GM21619 (cell line): Measurements from ENCODE around the gene KIAA1549.
"Not testable (repeated sequence)": the region's sequence is repeated elsewhere in the genome, so short reads cannot be mapped to it uniquely, and the experiment has no call there.

Experiments used
- ATAC-seq: cut with Tn5 transposase; IDR thresholded peaks from one replicate; pipeline ENCODE4 v1.9.1; 2021; ENCODE audit not compliant: unreplicated experiment

KIAA1549 gene

DNA sequence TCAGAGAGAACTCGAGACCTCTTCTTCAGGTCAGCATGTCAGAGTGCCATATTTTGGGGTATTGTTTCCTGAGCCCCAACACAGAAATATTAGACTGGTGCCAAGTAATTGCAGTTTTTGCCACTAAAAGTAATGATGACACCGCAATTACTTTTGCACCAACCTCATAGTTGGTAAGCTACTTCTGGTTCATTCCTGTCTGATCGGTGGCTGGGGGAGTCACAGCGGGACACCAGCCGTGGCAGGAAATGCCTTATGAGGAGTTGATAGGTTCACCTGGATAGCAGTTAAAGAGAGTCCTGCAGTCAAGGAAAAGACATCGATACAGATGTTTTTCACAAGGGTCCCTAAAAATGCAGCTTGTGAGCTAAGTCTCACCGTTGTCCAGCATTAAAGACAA, 159.3 kb downstream of the KIAA1549 start:
- no peak for ATAC-seq

DNA sequence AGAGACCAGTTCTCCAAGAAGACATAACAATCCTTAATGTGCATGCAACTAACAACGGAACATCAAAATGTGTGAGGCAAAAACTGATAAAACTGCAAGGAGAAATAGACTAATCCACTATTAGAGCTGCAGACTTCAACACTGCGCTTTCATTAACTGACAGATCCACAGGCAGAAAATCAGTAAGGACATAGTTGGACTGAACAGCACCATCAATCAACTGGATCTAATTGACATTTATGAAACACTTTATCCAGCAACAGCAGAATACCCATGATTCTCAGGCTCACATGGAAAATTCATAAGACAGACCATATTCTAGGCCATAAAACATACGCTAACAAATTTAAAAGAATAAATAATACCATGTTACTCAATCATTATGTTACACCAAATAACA, 161.6 kb downstream of the KIAA1549 start:
- no peak for ATAC-seq

DNA sequence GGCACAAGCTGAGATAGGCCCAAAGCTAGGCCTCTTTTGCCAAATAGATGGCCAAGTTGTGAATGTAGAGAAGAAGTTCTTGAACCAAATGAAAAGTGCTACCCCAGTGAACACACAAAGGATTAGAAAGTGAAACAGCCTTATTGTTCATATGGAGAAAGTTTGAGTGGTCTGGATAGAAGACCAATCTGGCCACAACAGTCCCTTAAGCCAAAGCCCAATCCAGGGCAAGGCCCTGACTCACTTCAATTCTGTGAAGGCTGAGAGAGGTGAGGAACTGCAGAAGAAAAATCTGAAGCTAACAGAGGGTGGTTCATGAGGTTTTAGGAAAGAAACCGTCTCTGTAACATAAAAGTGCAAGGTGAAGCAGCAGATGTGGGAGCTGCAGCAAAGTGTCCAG, 164.5 kb downstream of the KIAA1549 start:
- ATAC-seq: no peak

DNA sequence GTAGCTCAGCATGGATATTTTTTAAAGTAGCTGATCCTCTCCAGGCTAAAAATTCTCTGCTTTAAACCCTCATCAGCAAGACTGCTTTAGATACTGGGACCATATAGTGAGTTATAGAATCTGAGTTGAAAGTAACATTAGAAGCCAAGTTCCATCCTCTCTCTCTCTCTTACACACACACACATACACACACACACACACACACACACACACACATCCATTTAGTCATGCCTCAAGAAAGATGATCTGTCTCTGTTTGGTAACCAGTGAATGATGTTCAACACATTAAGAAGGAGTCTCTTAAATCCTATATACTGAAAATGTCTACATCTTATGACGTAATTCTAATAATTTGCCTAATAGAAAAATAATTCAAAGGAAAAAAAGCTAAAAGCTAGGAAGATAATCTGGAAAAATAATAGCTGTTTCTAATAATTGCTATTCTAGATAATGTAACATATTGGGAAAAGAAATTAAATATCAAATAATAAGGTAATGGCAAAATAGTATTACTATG, 166.3 kb downstream of the KIAA1549 start:
- no peak for ATAC-seq

DNA sequence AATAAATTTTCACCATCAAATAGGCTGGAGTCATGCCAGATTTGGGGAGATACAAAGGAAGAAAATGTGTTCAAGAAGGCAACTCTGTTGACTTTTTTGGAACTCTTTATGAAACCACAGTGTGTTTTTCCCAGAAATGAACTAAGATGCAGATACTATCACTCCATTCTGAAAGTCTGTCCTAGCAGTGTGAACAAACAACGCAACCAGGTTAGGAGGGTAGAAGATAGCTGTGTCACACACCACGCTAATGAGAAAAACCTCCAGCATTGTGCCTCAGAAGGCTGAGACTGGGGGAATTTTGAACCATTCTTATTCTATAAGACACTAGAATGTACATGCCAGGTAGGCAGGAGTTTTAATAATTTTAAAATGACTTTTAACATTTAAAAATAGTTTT, 167.2 kb downstream of the KIAA1549 start:
- no peak for ATAC-seq

DNA sequence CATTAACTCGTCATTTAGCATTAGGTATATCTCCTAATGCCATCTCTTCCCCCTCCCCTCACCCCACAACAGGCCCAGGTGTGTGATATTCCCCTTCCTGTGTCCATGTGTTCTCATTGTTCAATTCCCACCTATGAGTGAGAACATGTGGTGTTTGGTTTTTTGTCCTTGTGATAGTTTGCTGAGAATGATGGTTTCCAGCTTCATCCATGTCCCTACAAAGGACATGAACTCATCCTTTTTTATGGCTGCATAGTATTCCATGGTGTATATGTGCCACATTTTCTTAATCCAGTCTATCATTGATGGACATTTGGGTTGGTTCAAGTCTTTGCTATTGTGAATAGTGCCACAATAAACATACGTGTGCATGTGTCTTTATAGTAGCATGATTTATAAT, 169.9 kb downstream of the KIAA1549 start:
- not testable (repeated sequence) for ATAC-seq

DNA sequence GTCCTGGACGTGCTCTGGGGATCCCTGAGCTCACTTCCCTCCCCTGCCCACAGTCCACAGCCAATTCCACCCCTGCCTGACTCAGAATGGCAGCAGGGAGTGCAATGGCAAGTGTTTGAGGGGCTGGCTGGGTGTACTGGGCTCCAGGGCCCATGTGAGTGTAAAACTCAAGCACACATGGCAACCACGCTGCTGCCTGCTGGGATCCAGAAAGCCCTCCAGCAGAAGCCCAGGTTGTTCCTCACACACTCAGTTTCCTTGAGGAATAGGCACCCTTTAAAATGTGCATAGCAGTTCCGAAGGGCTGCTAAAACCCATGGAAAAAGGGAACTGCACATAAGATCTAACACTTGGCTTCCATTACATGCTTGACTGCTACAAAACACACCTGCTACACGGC, 171.8 kb downstream of the KIAA1549 start:
- no peak for ATAC-seq

DNA sequence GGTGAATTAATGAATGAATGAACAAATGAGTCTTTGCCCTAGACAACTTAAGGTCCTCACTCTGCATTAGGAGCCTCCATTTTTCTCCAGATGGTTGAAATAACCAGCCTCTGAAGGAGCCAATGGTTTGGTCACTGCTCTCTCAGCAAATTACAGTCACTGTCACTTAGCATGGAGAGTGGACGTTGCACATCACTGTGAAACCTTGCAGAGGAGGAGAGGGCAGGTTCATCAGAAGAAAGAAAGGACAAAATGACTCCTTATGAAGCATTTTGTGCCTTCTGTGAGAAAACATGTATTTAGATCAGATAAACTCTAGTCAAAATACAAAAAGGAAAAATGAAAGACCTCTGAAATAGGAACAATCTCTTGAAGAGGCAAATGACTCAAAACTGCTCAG, 176.6 kb downstream of the KIAA1549 start:
- ATAC-seq: no peak

DNA sequence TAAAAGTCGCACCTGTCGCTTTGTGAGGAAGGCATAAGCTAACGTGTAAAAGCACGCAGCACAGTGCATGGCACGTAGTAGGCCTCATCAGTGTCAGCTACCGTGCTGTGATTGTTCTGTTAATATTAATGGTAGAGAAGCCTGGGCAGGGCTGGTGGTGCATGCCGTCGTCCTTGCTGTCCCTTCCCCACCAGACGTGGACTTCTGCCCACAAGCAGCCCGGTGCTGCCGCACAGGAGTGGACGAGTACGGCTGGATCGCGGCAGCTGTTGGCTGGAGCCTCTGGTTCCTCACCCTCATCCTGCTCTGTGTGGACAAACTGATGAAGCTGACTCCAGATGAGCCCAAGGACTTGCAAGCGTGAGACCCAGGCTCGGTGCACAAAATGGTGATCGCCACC, 178.5 kb downstream of the KIAA1549 start:
- no peak for ATAC-seq

DNA sequence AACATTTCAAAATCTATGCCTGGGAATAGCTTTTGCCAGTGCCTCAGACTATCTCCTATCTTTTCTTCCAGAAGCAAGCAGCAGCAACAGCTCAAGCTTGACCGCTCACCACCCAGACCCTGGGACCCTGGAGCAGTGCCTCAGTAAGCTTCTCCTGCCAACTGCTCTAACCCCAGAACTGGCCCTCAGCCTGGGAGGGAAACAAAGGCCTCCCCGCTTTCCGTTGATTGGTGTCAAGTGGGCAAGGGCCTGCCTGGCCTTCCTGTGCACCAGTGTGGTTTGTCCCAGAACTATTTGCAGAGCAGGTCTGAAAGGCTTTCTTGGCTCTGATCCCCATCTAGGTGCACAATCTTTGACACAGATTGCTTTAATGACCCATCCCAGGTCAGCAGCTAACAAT, 179.9 kb downstream of the KIAA1549 start:
- ATAC-seq: no peak

DNA sequence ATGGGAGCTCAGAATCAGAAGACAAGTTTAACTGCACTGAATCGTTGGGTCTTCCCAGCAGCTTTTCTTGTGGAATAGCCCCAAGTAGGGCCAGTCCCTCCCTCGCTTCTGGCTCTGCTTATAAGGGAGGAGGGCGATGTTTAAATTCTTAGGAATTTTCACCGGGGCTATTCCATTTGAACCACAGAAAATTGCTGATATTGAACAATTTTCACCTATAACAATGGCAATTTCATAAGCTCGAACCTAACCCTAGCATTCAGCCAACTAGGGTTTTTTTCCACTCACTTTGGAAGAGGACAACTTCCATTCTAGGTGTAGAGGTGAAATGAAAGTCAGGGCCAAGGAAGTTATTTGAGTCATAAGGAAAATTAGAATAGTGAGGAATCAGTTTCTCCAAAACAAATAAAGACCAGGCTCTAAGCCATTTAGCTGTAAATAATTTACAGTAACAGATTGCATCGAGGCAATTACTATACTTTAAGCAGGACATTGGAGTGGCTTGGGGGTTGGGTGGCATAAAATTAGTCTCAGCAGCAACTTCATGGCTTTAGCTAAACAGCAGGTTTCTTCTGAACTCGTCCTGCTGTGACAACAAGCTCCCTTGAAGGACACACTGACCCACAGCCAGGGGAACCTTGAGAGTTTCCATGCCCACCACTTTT, 181.7 kb downstream of the KIAA1549 start:
- no peak for ATAC-seq

DNA sequence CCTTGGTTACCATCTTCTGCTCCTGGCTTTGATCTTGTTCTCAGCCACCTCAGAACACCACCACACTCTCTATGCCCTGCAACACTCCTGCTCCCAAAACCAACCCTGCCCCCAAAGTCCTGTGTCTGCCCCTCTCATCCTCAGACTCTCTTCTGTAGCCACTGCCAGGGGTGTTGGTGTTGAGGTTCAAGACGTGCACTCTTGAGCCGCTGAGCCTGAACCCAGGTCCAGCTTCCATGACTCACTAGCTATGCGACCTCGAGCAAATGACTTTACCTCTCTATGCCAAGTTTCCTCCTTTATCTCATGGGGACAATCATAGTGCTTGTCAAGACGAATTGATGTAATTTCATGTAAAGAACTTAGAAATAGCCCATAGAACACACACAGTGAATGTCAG, 182.4 kb downstream of the KIAA1549 start:
- ATAC-seq: no peak

DNA sequence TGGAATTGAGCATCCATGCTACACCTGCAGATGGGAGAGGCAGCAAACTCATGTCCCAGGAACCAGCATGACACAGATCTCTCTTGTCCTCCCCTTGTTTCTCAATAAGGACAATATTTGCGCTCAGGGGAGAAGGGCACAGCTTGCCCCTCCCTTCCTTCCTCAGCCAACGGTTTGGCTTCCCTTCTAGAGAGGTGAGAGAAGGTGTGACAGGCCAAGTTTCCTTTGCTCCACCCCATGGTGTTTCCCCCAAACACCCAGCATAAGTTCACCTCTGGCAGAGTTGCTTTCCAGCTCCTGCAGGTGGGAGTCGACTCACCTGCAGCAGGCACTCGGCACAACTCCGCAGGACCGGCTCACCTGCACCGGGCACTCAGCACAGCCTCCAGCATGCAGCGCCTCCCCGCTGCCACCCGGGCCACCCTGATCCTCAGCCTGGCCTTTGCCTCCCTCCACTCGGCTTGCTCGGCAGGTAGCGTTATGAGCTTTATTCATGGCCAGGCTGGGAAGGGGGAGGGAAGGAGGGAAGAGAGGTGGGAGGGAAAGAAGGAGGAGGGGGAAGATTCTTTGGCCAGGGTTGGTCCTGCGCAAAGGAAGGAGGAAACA, 183.4 kb downstream of the KIAA1549 start, which contains the start of the genes ATP6V0A4 and TMEM213:
Gene ATP6V0A4, minus strand, starts transcription at position 482 of the 606 bp plus-strand sequence. CDS start 26,949 bp downstream, outside the sequence.
Gene TMEM213, plus strand, starts transcription at position 280 of the 606 bp plus-strand sequence. Its CDS starts 111 bp downstream, at position 391.
- ATAC-seq: no peak

DNA sequence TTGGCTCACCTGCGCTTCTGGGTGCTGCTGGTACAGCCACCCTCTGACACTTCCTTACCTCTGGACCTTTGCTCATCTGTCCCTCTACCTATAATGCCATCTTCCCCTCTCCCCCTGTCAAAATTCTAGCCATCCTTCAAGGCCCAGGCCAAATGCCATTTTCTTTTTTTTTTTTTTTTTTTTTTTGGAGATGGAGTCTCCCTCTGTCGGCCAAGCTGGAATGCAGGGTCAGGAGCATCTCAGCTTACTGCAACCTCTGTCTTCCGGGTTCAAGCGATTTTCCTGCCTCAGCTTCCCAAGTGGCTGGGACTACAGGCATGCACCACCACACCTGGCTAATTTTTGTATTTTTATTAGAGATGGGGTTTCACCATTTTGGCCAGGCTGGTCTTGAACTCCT, 184.1 kb downstream of the KIAA1549 start:
- ATAC-seq: not testable (repeated sequence)

DNA sequence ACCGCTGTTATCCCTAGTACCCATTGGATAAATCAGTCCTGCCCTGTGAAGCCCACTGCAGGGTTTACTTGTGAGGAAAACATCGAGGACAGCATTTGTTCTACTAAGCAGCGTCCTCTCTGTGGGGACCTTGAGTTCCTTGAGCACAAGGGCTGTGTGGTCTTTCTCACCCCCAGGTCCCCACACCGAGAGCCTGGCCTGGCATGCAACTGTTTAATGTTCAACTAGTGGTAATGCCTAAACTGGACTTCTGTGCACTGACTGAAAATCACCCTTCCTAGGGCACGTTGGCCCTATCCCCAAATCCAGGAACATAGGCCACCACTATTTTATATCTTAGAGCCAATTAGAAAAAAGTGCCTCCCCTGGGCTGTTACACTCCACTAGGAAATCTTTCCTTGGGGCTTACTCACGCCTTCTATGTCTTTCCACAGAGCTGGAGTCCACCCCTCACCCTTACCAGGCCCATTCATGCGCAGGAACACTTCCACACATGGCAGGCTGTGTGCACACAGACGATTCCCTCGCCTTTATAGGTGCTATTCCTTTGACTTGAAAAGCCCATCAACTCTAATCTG, 185.1 kb downstream of the KIAA1549 start:
- ATAC-seq: no peak

DNA sequence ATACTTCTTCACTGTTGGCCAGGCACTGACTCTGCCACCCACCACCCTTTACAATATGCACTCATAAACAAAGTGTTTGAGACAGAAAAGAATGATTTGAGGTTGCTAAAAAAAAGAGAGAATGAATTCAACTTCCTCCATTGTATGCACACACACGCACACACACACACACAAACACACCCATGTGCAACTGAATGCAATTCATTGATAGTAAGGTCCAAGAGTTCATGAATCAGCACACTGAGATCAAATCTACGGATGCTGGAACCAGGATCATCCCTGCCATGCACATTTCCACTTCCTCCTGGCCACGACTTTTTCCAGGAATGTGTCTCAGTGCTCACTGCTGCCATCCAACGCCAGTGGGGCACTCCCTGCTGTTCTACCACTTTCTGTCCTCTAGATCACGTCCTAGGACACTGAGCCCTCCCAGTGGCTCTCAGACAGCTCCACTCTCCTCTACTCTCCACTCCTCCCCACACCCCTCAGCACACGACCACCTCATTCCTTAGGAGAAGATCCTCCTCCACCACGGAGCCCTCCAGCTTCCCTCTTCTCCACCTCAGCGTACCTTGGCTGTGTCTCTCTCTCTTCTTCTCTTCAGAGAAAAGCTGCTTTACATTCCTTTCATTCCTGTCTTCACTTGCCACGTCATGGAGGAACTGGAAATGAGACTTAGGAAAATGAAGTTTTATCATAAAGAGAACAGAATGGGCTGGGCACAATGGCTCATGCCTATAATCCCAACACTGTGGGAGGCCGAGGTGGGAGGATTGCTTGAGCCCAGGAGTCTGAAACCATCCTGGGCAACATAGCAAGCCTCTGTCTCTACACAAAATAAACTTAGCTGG, 195.4 kb downstream of the KIAA1549 start:
- no peak for ATAC-seq

DNA sequence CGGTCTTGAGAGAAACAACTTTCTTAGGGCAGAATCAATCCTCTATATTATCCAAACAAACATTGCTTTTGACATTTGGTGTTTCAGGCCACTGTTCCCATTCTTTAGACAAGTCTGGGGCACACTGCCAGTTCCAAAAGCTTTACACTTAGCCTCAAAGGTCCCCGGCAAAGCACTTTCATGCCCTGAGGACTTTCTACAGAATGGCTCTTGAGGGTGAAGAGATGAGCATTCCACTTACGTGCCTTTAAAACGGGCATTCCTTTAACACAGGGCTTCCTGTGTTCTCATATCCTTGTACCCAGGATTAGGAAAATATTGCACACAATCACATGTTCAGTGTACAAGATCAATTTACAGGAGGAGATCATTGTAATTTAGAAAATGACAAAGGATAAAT, 196.5 kb downstream of the KIAA1549 start:
- no peak for ATAC-seq
